C4-2B (cell line): ENCODE results near the gene KIF26B.

ENCODE experiments used
- H3K27ac ChIP-seq: fragments of 450-650 bp; 2 replicates; pipeline ENCODE4 v1.5.1; 2017
- CTCF ChIP-seq: fragments of 450-650 bp; conservative IDR thresholded peaks from 2 replicates; pipeline ENCODE4 v1.5.1; 2017; ENCODE audit warnings: mild to moderate bottlenecking
- ZFX ChIP-seq: fragments of 450-650 bp; IDR thresholded peaks from 2 replicates; pipeline ENCODE4 v1.6.1; 2017

The KIF26B gene

GRCh38 chr1:245698116-245698515, 543.3 kb downstream of the KIF26B start:
- H3K27ac ChIP-seq, result no peak overlapping the region
- no peak for TF ChIP-seq CTCF
- no peak for TF ChIP-seq ZFX

DNA sequence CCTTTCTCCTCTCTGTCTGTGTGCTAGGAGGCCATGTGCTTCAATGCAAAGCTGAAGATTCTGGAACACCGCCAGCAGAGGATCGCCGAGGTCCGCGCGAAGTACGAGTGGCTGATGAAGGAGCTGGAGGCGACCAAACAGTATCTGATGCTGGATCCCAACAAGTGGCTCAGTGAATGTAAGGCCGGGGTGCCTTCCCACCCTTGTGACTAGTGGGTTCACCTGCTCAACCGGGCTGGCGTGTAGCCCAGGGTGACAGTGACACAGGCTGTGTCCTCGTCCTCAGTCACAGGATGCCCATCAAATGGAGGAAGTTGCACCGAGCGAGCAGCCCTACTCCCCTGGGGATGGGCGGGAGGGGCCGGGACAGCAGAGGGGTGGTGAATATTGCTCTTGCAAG, 544.1 kb downstream of the KIF26B start:
- TF ChIP-seq CTCF (no peak), ZFX (no peak)
- no peak overlapping the region for H3K27ac ChIP-seq

DNA sequence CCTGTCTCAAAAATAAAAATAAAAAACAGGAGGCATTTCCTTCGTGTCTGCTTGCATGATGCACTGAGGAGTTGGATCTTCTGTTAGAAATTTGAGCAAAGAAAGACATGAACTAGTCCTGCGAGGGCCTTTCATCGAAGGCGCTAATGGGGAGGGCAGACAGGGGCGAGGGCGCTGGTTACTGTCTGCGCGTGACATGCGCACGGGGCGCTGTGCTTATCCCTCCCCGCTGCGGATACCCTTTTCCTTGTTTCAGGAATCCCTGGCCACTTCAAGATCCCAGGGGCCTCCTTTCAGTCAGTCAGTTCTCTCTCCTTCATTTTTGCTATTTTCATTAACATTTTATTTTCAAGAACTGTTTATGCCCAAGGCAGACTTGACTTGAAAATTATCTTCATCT, 545.8 kb downstream of the KIF26B start:
- no peak overlapping the region for H3K27ac ChIP-seq
- TF ChIP-seq CTCF, result no peak
- TF ChIP-seq ZFX, result no peak

DNA sequence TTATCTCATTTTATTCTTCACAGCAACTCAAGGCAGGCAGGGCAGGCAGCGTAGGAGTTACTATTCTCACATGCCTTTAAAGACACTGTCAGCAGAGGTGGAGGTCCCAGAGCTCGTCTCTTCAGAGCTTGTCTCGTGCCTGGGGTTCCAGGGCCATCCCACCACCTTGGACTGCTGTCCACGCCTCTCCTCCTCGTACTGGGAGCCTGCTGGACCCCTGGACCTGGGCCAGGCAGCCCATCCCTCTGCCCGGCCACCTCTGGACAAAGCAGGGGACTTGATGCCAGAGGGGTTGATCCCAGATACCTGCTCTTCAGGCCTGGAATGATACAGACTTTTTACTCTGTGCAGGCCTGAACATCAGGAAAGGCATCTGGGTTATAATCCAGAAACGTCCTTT, 546.8 kb downstream of the KIF26B start:
- no peak overlapping the region for H3K27ac ChIP-seq
- TF ChIP-seq ZFX (no peak), CTCF (no peak)

DNA sequence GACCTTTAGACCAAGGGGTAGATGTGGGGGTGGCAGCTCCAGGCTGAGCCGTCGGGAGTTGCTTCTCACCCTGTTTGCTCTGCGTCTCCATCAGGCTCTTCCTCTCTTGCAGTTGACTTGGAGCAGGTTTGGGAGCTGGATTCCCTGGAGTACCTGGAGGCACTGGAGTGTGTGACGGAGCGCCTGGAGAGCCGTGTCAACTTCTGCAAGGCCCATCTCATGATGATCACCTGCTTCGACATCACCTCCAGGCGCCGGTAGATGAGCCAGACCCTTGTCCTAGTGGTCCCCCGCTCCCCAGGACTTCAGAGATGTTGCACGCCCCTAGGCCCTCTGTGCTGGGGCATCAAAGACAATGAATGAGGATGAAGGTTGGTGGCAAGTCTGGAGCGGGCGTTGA, 547.6 kb downstream of the KIF26B start:
- no peak overlapping the region for H3K27ac ChIP-seq
- TF ChIP-seq ZFX, result no peak
- TF ChIP-seq CTCF, result no peak

- no peak overlapping the region for H3K27ac ChIP-seq
- TF ChIP-seq CTCF (no peak), ZFX (no peak)
Measured at GRCh38 chr1:245704341-245704740, 549.6 kb downstream of the KIF26B start.

DNA sequence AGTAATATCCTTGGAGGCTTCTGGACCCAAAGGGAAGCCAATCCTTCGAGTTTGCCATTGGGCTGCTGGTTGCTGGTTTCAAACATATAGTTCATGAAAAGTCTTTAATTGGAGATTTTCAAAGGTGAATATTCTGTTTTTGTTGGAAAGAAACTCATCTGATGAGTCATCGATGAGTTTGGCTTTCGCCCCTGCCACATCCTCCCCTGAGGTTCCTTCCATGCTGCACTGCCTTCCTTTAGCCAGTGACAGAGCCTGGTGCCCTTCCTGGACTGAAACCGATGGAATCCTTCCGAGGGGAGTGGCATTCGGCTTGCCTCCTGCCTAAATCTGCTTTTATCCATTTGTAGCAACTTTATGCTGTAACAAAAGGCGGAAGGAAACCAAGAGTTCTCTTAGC, 550.0 kb downstream of the KIF26B start:
- no peak overlapping the region for H3K27ac ChIP-seq
- no peak for TF ChIP-seq ZFX

DNA sequence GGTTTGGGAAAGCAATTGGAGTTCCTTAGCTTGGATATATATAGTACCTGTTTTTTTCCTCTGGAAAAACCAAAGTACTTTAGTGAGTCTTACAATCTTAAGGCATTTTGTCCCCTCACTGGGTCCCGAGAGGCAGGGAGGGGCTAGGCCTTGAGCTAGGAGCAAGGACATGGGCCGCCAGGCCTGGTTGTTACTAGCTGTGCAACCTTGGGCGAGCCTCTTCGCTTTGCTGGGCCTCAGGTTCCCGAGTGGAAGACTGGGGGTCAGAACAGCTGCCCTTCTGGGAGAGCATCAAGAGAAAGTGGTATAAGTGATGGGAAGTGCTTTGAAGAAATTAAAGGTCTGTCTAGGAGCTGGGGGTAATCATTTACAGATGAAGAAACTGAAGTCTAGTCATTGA, 553.2 kb downstream of the KIF26B start:
- no peak overlapping the region for H3K27ac ChIP-seq
- no peak for TF ChIP-seq ZFX
- TF ChIP-seq CTCF, result no peak
